CD4-positive, alpha-beta T cell treated with Interferon gamma for 1 hour (primary cell): ENCODE results near the gene TECR.
A peak's percentile ranks its signal among the peaks of the same experiment; 100 is the strongest.
"Not testable (repeated sequence)": the region's sequence is repeated elsewhere in the genome, so short reads cannot be mapped to it uniquely, and the experiment has no call there.

Source experiments
- DNase-seq: peaks from one replicate; pipeline ENCODE4 v3.0.0-alpha.2; 2020

Gene TECR, protein sequence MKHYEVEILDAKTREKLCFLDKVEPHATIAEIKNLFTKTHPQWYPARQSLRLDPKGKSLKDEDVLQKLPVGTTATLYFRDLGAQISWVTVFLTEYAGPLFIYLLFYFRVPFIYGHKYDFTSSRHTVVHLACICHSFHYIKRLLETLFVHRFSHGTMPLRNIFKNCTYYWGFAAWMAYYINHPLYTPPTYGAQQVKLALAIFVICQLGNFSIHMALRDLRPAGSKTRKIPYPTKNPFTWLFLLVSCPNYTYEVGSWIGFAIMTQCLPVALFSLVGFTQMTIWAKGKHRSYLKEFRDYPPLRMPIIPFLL

DNA sequence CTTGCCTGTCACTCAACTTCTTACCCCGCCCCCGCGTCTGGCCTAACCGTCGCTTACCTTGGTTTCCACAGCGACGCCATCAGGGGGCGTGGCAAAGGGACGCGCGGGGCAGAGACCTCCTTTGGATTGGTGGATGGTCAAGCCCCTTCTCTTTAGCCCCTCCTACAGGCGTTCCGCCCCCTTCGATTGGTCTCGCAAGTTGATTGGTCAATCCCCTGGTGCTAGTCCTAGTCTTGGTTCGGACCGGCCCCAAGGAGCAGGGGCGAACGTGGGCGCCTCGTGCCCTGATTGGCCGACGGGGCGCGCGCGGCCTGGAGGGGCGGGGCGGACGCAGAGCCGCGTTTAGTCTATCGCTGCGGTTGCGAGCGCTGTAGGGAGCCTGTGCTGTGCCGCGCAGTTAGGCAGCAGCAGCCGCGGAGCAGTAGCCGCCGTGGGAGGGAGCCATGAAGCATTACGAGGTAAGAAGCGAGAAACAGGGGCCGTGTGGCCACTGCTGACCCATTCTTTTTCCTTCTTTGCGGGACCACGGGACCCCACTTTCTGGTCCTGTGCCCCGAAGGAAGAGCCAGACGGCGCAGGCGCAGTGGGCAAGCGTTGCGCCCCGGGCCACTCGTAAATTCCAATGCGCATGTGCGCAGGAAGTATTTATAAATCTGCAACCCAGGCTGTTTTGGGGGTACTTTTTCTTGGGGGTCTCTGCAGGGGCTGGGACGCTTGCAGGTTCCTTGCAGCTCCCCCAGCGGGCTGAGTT lies at the start of gene TECR:
TSS of gene TECR (plus strand) at position 341 of the 751 bp plus-strand sequence. CDS start at position 444, 103 bp downstream.
- peak; percentile 100 for DNase-seq

DNA sequence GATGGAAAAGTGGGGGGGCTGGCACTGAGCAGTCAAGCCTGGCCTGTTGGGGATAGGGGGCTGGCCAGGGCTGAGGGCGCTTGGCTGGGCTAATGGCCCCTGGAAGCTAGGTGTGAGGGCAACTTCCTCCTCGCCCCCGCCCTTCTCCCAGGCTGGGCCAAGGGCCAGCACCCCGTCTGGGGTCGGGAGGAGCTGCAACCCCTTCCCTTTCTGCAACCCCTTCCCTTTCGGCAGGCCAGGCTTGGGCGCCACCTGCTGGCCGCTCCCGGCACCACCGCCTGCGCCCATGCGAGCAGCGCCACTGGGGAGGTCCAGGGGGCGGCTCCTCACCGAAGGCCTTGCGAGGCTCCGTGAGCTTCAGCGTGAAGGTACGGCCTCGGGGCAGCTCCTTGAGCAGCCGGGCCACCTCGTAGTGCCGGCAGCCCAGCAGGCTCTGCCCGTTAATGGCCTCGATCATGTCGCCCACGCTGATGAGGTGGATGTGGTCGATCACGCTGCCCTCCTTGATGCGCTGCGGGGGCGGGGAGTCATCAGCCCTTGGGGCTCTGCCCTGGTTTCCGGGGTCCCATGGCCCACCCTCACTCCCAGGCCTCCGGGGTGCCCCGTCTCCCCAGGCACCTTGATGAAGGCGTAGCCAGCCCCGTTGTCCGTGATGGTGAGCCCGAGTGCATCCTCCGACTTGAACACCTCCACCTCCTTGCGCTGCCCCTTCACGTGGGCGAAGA lies 49.3 kb upstream of the TECR start:
- peak; percentile 64 for DNase-seq

DNA sequence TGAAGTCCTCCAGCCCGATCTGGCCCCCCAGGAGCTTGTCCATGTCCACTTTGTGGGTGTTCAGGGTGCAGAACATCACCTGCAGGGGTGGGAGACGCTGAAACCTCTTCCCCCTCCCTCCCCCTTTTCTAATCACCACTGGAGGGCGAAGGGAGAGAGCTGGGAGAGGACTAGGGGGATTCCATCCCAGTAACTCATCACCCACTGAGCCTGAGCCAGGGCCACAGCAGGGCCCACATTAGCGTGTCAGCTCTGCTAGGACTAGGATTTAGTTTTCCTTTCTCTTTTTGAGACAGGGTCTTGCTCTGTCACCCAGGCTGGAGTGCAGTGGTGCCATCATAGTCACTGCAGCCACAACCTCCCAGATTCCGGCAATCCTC lies 48.7 kb upstream of the TECR start:
- no peak for DNase-seq

DNA sequence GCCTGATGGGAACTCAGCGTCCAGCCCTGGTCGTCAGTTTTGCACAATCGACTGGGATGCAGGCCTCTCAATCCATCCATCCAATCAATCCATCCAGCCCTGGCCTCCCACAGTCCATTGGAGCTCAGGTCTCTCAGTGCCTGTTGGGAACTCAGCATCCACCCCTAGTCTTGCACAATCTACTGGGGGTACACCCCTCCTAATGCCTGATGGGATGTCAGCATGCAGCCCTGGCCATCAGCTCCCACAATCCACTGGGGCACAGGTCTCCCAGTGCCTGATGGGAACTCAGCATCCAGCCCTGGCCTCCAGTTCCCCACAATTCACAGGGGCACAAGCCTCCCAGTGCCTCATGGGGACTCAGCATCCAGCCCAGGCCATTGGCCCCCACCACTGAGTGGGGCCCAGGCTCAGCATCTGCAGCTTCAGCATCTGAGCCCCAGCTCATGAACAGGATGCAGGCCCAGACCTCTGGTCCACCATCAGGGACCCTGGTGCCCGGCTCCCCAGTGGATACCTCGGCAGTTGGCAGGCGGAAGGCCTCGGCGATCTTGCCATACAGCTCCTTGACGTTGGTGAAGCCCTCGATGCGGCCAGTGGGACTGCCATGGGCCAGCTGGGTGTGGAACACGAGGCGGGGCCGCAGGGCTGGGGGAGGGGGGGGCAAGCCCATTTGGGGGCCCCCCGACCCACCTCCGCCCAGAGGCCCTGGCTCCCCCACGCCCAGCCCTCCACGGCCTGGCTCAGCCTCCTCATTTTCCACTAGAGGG lies 47.0 kb upstream of the TECR start:
- DNase-seq = no peak

DNA sequence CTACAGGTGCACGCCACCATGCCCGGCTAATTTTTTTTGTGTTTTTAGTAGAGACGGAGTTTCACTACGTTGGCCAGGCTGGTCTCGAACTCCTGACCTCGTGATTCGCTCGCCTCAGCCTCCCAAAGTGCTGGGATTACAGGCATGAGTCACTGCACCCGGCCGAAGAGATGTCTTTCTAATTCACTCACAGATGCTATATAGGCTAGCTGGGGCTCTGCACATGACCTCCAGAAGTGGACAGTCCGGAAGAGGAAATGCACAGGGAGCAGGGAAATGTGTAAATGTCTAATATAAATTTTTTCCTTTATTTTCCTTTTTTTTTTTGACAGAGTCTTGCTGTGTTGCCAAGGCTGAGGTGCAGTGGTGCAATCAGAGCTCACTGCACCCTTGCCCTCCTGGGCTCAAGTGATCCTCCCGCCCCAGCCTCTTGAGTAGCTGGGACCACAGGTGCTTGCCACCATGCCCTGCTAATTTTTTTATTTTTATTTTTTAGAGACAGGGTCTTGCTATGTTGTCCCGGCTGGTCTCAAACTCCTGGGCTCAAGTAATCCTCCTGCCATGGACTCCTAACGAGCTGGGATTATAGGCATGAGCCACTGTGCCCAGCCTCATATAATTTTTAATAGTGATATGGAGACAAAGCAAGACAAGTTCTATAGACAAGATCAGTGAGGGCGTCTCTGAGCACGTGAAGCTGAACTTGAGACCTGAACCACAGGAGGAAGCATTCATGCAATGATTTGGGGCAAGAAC lies 41.8 kb upstream of the TECR start:
- no peak for DNase-seq

DNA sequence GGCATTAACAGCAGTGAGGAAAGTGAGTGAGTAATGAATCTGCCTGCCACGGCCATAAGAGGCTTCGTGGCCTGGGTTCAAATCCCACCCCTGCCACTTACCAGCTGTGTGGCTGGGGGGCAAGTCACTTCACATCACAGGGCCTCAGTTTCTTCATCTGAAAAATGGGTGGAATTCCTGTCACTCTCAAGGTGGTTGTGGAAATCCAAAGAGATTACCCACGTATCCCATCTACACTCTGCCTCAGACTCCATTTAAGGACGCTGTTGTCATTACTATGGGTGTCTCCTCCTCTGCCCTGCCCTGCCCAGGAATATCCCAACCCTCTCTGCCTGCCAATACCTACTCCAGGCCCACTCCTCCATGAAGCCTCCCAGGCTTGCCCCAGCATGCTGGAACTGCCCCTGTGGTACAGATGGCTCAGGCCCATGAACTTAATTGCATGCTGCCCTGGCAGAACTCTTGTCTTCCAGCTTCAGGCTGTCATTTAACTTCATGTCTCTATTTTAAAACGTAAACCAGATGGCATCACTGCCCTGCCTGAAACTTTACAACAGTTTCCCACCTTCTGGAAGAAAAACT lies 36.5 kb upstream of the TECR start:
- DNase-seq = no peak

DNA sequence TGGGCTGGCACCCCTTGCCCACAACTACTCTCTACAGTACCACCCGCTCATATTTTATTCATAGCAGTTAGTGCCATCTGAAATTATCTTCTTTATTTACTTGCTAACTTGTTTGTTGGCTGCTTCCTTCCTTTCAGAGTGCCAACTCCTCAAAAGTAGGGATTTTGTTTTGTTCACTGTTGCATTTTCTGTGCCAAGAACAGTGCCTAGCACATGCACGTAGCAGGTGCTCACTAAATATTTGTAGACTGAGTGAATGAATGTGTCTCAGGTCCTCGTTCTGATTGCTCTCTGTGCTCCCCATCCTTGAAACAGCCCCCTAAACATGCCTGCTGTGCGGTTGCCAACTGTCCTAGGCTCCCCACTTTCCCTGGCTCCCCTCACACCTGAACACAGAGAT lies 35.0 kb upstream of the TECR start:
- DNase-seq = no peak

DNA sequence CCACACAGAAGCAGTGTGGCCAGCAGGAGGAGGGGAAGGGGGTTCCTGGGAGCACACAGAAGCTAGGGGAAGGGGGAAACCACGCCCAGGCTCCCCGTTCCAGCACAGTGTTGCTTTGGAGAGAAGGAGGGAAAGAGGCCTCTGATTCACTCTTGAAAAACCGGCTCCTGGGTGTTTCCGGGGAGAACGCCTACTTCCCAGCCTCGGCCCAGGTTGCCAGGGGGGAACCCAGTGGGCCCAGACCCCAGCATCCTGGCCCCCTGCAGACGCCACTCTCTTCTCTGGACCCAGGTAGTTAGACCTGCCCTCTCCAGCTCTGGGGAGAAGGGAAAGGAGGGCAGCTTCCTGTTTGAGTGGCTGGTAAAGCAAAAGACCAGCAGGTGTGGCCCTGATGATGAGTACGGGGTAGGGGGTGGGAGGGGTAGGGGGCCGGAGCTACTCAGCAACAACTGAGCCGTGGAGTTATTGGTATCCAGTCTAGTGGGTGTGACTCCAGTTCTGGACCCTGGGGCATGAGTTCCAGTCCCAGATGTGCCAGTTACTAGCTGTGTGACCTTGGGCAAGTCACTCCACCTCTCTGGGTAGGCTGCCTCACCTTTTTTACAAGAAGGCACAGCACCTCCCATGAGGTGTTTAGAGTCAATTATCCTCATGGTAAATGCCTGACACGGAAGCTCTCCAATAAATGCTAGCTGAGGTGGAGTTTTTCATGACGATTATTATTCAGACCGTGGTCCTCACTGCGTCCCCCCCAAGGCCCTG lies 34.3 kb upstream of the TECR start:
- DNase-seq = no peak

DNA sequence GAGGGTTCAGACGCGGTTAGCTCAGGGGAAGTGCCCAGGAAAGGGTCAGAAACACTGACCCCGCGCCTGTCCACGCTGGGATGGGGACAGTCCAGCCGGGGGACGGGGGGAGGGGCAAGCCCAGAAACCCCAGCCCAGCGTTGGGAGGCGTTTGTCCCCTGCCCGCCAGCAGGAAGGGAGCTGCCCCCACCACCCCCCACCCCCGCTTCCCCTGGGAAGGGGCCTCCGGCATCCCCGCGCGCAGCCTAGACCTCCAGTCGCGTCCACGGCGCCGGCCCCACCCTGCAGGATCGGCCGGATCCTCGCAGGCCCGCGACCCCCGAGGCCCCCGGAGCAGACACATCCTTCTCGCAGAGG lies 33.7 kb upstream of the TECR start:
- no peak for DNase-seq

DNA sequence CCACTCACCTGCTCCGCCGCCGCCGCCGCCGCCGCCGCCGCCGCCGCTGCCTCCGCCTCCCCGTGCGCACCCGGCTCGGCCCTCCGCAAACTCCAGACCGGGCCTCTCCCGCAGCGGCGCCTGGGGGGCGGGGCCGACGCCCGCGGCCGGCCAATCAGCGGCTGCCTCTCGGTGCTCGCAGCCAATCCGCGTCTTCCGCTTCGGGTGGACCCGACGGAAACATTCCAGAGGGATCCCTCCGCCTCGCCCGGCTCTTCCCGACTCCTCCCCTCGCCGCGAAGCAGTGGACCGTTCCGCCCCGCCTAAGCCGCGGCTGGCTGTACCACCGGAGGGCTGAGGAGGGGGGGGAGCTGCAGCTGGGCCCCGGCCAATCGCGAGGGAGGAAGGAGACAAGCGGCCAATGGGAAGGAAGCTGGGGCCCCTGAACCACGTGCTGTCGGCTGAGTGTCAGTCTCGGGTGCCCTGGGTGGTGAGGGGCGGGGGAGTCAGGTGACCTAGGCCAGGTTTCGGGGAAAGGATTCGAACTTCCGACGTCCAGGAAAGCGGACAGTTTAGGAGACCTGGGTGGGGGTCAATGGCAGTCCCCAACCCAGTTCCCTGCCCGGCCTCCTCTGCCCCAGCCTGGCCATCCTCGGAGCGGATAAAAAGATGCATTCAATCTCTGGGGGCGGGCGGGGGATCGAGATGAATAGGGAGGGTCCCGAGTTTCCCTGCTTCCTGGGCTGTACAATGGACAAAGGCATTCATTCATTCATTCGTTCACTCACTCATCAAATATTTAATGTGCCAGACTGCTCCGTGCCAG lies 33.2 kb upstream of the TECR start, which contains the start of gene GIPC1:
TSS of gene GIPC1 (minus strand) at position 99 of the 805 bp plus-strand sequence. CDS start 13,151 bp downstream, outside the sequence.
- peak; percentile 79 for DNase-seq

DNA sequence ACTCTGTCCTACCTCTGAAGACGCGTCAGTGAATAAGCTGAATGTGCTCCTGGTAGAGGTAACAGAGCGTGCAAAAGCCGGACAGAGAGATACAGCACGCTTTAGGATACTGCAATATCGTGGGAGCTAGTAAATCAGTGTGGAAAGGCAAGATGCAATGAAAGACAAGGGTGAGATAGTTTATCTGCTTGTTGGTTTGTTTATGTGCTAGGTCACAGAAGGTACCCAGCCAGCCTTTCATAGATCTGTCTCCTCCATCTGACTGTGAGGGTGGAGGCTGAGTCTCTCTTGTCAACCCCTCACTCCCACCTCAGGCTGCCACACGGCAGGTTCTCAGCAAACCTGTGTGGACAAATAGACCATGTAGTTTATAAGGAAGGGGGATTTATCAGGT lies 32.6 kb upstream of the TECR start:
- DNase-seq = no peak

DNA sequence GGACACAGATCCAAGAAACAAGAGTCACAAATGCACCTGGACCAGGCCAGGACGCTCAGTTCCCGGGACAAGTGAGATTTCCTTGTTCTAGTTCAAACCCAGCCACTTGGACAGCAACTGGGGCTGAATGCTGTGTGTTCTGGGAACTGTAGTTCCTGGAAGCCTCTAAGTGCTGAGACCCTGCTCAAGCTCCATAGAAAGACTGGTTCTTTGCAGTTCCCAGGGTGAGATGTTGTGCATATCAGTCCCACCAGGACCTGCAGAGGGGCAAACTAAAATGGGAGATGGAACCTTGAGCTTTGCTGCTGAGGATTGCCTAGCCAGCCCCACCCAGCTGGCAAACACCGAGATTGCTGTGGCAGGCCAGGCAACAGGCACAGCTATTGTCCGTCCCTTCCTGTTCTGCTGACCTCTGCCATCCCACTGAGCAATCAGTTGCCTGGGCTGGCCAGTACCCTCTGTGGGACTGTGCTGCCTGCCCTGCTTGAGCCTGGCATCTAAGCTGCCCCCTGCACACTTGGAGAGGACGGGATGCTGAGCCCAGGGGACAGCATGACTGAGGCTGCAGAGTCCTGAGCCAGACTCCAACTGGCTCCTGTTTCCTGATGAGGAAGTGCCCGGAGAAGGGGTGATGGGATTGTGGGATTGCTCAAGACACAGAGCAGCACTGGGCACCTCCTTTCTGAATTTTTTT lies 32.0 kb upstream of the TECR start:
- no peak for DNase-seq

DNA sequence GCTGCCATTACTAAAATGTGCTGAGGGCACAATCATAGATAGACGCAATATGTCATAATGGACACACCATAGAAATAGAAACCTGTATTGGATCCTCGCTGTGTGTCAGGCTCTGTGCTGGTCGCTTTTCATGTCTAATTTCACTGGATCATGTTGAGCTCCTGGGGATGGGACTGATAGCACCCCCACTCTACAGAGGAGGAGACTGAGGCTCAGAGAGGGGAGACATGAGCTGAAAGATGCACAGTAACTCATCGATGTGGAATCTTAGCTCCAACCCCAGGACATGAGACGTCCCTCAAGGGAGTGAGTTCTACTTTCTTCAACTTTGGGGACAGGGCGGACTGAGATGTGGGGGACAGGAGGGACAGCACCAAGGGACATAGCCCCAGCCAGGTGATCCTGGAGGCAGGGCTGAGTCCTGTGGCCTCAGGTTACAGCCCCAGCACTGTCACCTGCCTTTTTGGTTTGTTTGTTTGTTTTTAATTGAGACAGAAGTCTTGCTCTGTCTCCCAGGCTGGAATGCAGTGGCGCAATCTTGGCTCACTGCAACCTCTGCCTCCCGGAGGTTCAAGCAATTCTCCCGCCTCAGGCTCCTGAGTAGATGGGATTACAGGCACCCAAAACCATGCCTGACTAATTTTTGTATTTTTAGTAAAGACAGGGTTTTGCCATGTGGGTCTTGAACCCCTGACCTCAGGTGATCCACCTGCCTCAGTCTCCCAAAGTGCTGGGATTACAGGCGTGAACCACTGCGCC lies 26.9 kb upstream of the TECR start:
- DNase-seq = no peak

DNA sequence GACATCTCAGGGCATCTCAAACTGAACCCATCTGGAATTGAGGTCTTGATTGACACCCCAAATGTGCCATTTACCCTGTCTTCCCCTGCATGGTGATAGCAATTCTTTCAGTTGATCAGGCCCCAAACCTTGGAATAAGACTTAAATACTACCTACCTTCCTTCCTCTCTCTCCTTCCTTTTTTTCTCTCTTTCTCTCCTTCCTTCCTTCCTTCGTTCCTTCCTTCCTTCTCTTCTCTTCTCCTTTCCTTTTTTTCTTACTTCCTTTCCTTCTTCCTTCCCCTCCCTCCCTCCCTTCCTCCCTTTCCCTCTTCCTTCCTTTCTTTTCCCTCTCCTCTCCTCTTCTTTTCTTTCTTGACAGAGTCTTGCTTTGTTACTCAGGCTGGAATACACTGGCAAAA lies 26.1 kb upstream of the TECR start:
- no peak for DNase-seq

DNA sequence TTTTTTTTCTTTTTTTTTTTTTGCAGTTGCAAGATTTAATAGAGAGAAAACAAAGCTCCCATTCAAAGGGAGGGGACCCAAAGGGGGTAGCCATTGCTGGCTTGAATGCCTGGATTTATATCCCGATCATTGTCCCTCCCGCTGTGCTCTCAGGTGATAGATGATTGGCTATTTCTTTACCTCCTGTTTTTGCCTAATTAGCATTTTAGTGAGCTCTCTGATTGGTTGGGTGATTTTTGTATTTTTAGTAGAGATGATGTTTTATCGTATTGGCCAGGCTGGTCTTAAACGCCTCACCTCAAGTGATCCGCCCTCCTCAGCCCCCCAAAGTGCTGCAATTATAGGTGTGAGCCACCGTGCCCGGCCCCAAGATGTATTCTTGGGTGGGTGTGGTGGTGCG lies 24.8 kb upstream of the TECR start:
- not testable (repeated sequence) for DNase-seq

DNA sequence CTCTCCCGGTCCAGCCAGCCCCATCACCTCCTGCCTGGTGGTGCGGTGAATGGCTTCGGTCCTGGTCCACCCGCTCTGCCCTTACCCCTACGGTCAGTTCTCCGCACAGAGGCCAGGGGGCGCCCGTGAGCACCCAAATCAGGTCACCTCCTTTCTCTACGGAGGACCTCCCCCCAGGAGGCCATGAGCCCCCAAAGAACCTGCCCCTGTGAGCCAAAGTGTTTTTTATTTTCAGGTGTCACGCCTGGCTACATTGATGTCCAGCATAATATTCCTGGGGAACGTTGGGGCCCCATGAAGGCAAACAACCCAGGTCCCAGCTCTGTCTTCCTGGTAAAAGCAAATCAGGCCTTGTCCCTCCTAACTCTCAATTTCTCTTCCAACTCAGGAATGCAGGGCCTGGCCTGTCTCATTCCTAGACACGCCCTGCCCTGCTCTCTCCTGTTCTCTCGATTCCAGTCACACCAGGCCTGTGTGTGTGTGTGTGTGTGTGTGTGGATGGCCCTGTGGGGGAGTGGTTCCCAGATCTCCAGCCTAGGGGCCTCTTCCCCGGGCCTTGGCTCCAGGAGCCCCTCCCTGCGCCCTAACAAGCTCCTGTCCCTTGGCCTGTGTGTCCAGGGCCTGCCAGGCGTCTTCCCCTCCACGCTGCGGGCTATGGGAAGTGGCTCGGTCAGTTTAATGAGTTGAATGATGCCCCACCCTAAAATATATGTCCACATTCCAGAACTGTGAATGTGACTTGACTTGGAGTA lies 23.7 kb upstream of the TECR start:
- peak; percentile 73 for DNase-seq

DNA sequence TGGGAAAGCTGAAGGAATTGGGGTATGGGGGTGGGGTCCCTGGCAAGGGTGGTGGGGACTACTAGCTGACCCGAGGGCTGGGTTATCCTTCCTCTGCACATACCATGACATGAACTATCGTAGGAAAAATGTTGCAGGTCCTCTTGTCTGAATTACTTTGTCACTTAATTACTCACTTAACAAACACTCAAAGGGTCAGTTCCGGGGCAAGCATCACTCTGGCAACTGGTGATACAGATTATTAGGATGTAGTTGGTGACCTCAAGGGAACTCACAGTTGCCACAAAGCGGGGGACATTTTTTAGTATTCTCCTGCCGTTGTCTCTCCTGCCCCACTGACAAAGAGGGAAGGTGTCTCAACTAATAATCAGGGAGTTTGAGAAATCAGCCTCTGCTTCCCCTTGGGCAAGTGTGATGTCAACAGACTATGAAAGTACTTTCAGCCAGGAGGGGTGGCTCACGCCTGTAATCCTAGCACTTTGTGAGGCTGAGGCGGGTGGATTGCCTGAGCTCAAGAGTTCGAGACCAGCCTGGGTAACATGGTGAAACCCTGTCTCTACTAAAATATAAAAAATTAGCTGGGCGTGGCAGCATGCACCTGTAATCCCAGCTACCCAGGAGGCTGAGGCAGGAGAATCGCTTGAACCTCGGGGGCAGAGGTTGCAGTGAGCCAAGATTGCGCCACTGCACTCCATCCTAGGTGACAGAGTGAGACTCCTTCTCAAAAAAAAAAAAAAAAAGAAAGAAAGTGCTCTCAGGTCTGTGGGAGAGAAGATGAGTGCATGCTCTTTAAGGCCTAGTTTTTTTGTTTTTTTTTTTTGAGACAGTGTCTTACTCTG lies 21.5 kb upstream of the TECR start:
- DNase-seq = peak; percentile 49
